ENCODE data around the gene RRAD.
A peak's percentile ranks its signal among the peaks of the same experiment; 100 is the strongest.

Gene RRAD

DNA sequence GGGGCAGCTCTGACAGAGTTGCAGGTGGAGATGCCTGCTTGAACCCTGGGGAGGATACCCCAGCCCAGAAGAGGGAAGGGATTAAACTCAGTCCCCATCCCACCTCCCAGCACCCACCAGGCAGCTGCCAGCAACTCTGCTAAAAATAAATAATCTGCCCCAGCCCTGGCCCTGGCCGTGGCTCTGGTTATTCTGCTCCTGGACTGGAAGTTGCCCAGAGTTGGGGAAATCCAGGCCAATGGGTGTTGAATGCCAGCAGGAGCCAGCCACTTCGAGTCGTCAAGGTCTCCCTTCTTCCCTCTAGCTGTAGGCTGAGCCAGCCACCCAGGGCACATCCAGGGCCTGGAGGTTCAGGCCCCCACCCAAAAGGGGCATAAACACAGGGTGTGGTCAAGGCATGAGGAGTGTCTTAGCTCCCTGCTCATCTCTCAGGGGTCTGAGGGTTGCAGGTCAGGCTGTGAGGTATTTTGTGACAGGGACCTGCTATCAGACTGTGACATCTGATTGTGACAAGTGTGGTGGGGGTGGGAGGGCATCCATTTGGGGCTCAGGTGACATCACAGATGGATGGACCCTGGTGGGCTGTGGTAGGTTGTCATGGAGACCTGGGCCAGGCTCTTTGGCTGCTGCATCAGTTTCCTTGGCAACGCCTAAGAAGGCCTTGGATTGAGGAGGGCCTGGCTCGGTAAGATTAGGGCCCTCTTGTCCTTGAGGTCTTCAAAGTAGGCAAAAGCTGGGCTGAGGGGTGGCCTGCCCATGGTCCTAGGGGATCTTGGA is 1.0 kb upstream of the RRAD start:
- H3K4me3 ChIP-seq (ENCODE audit: control insufficient read depth, low read depth, low read length), result no peak overlapping the region
- TF ChIP-seq CTCF (IDR thresholded peaks at IDR 0.05; ENCODE audit: control insufficient read depth, insufficient read depth, low read depth, low read length, missing control alignments), result no peak
- no peak for DNase-seq (ENCODE audit: low read depth)

DNA sequence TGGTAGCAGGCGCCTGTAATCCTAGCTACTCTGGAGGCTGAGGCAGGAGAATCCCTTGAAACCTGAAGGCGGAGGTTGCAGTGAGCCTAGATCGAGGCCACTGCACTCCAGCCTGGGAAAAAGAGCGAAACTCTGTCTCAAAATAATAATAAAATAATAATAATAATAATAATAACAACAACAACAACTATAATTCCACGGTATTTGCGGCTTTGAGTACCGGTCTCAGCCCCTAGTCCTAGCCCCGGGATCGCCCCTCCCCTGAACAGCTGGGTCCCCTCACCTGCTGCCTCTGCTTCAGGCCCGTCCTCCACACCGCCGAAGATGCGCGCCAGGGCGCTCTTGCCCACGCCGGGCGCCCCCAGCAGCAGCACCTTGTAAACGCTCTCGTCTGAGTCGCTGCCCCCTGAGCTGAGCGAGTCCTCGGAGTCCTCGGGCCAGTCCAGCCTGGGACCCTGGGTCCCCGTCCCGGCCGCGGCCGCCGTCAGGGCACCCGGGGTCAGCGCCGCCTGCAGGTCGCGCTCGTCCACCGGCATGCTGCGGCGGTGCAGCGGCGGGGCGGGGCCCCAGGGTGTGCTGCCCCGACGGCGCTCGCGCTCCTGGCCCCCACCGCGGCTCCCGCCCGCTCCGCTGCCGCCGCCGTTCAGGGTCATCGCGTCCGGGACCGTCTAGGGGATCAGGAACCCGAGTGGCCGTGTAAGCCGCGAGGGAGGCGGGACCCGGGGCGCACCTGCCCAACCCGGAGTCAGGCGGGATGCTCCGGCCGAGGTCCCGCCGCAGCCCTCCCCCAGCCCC is 611 bp downstream of the RRAD start:
- H3K4me3 ChIP-seq (ENCODE audit: control insufficient read depth, low read depth, low read length), result peak overlapping the region; percentile 32
- peak; percentile 18 for TF ChIP-seq CTCF (IDR thresholded peaks at IDR 0.05; ENCODE audit: control insufficient read depth, insufficient read depth, low read depth, low read length, missing control alignments)
- no peak for DNase-seq (ENCODE audit: low read depth)

GRCh38 chr16:66923866-66924265 is 1.5 kb downstream of the RRAD start:
- H3K4me3 ChIP-seq (ENCODE audit: control insufficient read depth, low read depth, low read length), result no peak overlapping the region
- TF ChIP-seq CTCF (IDR thresholded peaks at IDR 0.05; ENCODE audit: control insufficient read depth, insufficient read depth, low read depth, low read length, missing control alignments), result no peak
- DNase-seq (ENCODE audit: low read depth), result no peak

GRCh38 chr16:66923247-66923731 is 2.0 kb downstream of the RRAD start:
- no peak for TF ChIP-seq CTCF (IDR thresholded peaks at IDR 0.05; ENCODE audit: control insufficient read depth, insufficient read depth, low read depth, low read length, missing control alignments)
- no peak overlapping the region for H3K4me3 ChIP-seq (ENCODE audit: control insufficient read depth, low read depth, low read length)
- DNase-seq (ENCODE audit: low read depth), result no peak

DNA sequence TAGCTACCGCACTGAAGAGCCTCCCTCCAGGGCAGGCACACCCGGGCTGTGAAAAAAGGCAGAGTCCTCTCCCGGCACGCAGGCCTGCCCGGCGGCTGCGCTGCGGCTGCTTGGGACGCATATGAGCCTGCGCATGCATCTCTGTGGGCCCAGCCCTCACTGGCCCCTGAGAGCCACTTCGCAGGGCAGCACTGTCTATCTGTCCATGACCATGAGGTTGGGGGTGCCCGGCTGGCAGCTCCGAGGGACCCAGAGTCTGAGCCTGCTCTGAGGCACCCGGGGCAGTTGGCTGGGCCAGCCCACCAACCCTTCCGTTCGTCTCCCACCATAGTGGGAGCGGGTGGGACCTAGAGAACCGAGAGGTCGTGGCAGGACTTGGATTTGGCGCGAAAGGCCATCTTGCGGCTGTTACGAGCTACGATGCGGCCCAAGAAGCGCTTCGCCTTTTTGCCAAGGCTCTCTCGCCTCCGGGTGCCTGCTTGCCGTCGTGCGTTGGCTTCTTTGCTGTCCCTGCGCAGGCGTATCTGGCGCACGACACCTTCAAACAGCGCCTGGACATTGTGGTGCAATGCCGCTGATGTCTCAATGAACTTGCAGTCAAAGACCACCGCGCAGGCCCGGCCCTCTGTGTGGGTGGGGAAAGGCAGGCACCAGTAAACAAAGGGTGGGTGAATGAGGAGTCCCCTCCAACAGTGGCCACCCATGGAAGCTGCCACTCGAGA is 3.4 kb downstream of the RRAD start:
- no peak for TF ChIP-seq CTCF (IDR thresholded peaks at IDR 0.05; ENCODE audit: control insufficient read depth, insufficient read depth, low read depth, low read length, missing control alignments)
- DNase-seq (ENCODE audit: low read depth), result no peak
- H3K4me3 ChIP-seq (ENCODE audit: control insufficient read depth, low read depth, low read length), result no peak overlapping the region

- TF ChIP-seq CTCF (IDR thresholded peaks at IDR 0.05; ENCODE audit: control insufficient read depth, insufficient read depth, low read depth, low read length, missing control alignments), result no peak
- DNase-seq (ENCODE audit: low read depth), result no peak
- no peak overlapping the region for H3K4me3 ChIP-seq (ENCODE audit: control insufficient read depth, low read depth, low read length)
These were observed 4.2 kb downstream of the RRAD start for GRCh38 chr16:66920924-66921680.

Measured in AG09309 (cell line).